GM18507 (cell line): ENCODE measurements around the gene AXDND1.

Source experiments
- DNase-seq: peaks from one replicate; pipeline ENCODE4 v3.0.0; 2011; ENCODE audit warnings: low read depth; ENCODE audit not compliant: insufficient read length; ENCODE audit errors: extremely low spot score
- FAIRE-seq: peaks from 2 replicates; lab custom pipeline; 2011; peaks lifted over from hg19 to GRCh38; lab: Jason Lieb, UNC

AXDND1 gene

GRCh38 chr1:179601093-179601492, 235.3 kb downstream of the AXDND1 start:
- FAIRE-seq: no peak

More at GRCh38 chr1:179601093-179601492, 235.3 kb downstream of the AXDND1 start:
- DNase-seq: no peak
